NCI-H460 (cell line): ENCODE data around the gene PRKN. TPM values are rescaled to one million over a fixed set of nuclear protein-coding genes. Genes with fewer than 3 reads are reported as not detected.

Experiments used
- DNase-seq: peaks from one replicate; pipeline ENCODE4 v3.0.0-alpha.2; 2016; ENCODE audit warnings: low read depth; ENCODE audit errors: extremely low read depth
- total RNA-seq: library from RNA; depleted of rRNA; stranded (reverse); fragments of >200 nt; shearing (Covaris generic); gene quantifications from 2 replicates; pipeline ENCODE4 v1.2.3, GENCODE V29; 2014

PRKN gene
- total RNA-seq, 1 experiment from 2014 or later: 20.4 TPM

DNA sequence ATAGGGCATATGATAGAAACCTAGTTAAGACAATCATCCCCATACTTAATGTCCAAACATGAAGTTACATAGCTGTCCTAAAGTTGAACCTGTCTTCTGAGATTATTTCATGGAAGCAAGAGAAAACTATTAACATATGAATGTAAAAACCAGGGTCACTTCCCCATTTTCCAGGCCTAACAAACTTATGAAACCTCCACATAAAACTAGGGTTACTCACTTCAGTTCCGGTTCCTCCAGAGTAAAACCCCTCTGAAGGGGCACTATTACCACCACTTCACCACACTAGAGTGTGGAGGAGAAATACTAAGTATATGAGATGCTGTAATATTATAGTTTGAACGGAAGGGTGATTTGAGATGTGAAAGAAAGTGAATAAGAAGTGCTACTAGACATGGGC is 14.9 kb downstream of the PRKN start:
- no peak for DNase-seq

DNA sequence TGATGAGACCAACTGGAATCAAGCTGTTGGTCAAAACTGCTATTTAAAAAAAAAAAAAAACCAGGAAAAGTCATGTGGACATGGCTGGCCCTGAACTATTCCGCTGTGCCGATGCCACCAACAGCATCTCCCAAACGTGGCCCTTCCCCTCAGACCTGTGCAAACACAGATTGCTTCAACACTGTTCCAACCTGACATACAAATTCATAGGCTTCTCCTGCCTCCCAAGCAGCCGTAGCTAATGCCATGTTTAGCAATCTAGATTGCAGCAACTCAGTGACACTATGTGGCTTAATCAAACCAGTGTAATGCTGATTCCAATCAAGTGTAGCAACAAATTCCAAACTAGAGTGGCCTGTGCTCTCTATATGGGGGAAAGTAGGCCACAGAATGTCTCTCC is 16.2 kb downstream of the PRKN start:
- no peak for DNase-seq

DNA sequence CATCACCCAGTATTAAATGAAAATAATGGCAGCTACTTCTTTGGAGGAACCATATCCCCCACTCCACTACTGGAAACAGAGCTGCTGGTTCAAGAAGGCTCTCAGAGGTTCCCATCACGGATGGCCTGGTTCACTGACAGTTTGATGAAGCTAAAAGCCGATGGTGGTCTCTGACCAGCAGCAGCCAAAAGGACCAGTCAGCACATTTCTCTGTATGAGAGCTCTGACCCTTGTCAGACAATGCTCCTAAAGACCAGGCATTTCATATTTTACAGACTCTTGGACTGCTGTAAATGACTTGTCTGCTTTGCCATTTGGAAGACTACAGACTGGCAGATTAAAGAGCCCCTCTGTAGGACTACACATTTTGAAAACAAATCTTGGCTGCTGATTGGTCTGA is 16.6 kb downstream of the PRKN start:
- DNase-seq: no peak

DNA sequence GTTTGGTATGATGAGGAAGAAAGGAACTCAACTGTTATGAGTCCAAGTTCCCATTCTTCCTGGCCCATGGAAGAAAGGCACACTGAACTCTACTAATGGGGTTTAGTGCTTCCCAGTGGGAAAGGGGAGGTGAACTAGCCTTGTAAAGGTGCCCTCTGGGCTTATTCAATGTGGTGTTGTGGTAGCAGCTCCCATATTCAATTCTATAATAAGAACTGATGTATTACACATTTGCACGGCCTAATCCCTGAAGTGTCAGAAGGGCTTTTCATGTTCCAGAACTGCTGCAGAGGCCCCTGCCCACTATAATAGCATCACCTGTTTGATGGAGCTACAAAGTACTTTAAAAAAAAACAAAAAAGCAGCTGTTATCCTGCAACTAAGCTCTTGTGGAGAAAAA is 17.1 kb downstream of the PRKN start:
- no peak for DNase-seq

DNA sequence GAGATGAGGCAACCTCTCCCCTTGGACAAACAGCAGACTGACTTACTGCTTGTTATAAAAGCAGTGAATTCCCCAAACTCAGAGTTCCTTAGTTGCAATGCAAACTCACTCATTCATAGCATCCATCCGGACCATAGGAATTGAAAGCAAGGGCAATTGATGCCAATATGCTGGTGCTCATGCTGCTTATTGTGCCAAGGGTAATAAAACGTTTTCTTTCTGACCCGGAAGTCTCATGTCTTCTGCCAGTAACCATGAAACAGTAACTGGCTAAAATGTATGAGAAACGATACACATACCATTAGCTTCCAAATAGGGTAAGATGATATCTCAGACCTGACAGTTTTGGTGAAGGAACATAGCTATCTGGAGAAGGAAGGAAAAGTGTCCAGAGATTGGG is 18.1 kb downstream of the PRKN start:
- no peak for DNase-seq

DNA sequence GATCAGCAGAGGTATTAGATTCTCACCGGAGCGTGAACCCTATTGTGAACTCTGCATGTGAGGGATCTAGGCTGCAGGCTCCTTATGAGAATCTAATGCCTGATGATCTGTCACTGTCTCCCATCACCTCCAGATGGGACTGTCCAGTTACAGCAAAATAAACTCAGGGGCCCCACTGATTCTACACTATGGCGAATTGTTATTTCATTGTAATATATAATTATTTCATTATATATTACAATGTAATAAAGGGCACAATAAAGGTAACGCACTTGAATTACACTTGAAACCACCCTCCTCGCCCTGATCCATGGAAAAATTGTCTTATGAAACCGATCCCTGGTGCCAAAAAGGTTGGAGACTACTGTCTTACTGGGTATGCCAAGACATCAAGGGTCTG is 18.6 kb downstream of the PRKN start:
- DNase-seq: no peak

DNA sequence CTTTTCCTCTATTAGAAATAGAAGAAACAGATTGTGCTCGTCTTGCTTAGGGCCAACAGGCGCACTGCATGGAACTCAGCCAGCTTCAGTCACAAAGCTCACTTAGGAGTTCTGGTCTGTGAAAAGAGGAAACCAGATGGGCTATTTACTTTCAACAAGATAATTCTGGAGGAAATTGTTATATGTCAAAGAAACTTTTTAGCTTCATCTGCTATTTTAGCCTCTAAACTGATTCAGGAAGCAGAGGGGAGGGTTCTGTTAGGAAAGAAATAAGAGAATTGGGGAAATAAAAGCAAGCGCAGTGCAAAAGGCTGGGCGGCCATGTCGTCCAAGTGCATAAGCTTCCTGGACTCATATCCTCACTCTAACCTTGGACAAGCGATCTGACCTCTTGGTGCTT is 21.3 kb downstream of the PRKN start:
- DNase-seq: no peak

DNA sequence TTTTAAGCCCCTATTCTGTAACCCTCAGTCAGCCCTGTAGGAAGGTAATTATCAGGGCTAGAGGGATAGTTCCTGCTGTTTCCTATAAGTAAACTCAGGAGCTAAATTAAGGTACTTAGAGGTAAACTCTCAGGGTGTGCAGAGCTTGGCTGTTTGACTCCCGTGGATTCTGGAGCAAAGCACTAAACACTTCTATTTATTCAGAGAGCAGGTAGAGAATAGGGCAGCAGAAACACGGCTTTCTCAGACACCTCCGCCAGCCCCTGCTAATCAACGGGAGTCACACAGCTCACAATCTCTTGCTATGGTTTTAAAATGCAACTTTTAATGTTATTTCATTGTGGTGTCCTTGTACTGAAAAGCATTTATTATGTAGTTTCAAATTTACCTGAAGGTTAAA is 21.8 kb downstream of the PRKN start:
- no peak for DNase-seq

DNA sequence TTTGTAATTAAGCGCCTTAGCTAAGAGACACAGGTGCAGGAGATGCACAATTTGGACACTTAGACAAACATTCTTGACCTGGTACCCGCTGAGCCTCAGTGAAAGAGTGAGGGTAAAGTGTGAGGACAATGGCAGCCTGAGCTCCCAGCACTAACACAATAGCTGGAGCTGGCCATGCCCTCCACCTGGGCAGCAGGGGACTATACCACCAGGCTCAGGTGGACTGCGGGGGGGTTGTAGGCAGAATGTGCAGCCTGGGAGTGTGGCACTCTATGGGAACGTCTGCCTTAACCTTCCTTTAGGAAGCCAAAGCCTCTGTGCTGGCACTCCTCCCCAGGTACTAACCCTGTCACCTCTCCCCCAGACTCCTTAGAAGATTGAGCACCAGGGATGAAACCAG is 23.6 kb downstream of the PRKN start:
- DNase-seq: no peak

DNA sequence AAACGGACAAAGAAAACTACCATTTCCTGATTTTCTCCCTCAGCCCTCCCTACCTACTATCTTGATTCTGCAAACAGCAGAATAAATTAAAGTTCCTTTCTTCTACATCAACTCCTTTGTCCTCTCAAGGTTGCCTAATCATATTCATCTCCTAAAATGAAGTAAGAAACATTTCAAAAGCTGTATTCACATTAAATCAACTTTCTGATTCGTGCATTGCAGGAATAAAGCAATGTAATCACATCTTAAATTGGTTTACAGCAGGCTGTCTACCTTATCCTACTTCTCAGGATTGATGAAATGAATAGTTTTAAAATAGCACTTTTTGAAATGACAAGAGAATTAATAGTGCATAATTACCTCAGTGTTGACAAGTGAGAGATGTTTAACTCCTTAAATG is 25.1 kb downstream of the PRKN start:
- no peak for DNase-seq

DNA sequence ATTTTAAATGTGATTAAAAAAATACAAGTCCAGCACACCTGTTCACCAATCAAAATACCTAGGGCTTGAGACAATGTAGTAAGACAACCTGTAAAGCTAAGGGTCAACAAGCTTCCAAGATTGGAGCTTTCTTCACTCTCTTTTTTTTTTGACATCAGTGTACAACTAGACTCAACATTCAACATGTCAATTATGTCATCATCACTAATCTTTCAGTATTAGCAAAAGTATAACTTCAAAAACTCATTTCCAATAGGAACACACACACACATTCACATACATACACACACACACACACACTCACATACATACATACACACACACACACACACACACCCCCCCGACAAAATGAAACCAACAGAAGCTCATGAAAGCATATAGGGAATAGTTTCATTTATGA is 26.0 kb downstream of the PRKN start:
- DNase-seq: no peak

DNA sequence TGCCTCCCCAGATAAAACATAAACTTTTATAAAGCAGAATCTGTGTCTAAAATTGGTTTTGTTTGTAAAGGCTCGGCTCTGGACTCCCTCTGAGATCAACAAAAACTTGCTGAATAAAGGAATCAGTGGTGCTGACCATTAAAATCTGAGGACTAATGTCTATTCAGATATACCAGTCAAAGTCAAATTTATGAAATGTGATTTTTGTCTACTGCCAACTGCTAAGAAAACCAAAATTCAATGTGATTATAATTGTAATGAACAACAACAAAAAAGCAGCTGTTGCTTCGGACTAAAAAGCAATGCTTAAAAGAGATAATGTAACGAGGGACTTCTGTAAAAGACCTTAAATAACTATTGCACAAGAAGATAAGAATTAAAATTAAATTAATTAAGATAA is 26.6 kb downstream of the PRKN start:
- DNase-seq: no peak

DNA sequence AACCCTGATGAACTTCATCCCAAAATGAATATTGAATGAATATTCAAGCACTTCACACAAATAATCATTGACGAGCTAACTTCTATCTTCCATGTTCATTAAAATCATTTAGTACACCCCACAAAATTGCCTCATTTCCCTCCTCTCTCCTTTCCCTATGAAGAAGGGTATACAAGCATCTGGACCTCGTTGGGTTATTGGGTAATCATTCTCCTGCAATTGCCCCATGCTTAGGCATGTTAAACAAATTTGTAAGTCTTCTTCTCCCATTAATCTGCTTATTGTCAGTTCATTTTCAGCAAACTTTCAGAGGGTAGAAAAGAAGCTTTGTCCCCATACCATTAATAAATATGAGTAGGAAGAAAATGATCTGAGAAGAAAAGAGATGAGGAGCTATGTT is 27.6 kb downstream of the PRKN start:
- DNase-seq: no peak

DNA sequence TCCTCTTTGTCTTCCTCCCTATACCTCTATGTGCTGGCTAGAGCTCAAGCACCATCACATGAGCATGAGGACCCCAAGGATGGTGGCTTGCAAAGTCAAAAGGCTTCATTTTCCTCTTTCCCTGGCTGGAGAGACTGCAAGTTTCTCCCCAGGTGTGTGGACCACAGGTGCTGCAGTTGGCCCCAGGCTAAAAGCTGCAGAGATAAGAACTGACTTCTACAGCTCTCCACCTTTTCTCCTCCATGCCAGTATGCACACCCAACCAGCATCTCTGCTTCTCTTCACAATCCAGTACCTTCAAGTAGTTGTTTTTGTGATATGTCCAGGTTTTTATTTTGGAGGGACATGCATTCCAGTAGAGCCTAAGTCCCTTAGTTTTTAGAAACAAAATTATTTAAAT is 29.1 kb downstream of the PRKN start:
- DNase-seq: no peak

DNA sequence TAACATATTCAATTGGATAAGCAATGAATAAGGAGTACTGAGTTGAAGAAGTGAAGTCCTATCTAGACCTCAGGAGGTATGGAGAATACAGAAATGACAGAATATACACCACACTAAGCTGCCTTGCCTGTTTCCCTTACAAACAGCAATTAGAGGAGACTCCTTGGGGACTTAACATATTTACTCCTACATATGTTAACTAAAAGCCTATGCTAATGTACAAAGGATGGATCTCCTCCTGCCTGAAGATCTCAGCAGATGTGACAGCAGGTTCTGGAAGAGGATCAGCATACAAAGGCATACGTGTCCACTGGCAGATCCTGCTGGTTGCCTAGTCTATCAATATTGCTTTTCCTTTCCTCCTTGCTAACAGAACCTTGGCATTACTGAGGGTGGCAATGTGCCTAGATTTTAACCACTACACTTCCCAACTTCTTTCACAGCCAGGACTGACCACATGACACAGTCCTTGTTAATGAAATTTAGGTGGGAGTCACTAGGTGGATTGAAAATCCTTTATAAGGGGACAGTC is 29.6 kb downstream of the PRKN start:
- no peak for DNase-seq

DNA sequence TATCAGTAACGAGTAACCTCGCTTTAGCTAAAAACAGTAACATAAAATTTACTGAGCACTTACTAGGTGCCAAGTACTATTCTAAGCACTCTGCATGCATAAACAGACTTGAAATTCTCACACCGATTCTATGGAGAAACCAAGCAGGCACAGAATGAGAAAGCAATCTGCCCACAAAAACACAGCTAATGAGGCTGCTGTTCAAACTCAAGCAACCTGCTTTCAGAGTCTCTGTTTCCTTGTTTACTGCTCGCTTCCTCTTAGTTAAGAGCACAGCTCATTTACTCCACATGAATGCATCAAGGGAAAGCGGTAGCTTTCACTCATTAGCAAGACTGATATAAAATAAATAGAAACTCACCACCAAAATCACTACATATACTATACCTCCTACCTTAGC is 37.4 kb downstream of the PRKN start:
- DNase-seq: no peak

DNA sequence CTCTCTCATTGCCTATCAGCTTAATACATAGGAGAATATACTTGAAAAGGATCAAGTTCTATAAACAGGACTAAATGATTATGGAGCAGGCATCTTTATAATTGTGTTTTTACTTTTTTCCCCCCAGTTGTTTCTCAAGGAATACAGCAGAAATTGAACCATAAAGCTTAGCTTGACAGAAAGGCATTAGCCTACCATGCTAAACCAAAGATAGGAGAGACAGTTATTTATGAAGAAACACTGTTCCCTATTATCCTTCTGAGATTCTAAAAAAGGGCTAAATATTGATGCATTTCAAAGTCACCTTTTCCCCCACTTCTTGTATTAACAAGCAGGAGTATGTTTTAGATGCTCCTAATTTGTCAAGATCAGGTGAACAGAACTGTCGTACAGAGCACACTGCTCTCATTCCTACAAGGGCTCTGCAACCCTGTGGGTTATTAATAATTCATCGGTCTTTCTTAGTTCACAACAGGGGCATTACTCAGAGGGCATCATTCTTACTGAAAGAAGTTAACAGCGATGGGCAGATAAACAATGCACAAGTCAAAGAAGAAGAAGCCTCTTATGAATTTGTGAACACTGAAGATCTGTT is 38.7 kb downstream of the PRKN start:
- DNase-seq: no peak

DNA sequence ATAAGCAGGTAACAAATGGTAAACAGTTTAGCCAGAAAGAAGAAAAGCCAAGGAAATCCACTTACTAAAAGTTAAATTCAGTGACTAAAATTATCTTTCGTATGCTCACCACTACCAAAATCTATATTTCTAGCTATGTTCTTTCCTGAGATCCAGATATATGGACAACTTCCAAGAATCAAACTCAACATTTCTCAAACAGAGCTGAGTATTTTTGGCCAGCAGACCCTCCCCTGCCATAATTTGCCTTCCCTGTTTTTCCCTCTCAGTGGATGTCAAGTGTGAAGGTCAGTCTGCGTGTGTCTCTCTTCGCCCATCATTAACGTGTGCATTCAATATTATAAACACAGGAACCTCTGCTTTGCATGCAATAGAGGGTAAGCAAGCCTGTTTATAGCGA is 42.0 kb downstream of the PRKN start:
- no peak for DNase-seq

DNA sequence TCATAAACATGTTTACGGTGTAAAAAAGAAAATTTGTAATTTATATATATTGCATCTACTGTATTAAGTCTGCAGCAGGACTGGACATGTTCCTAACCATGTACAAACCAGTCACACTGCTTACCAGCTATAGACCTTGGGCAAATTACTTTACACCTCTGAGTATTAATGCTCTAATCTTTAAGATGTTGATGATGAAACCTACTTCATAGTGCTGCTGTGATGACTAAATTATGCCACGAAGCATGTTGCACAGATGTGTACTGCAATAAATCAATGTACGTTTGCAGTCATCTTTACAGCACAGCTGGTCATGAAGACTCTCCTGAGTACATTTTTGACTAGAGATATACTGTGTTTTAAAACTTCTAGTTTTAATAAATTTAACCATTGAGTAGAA is 42.6 kb downstream of the PRKN start:
- no peak for DNase-seq

DNA sequence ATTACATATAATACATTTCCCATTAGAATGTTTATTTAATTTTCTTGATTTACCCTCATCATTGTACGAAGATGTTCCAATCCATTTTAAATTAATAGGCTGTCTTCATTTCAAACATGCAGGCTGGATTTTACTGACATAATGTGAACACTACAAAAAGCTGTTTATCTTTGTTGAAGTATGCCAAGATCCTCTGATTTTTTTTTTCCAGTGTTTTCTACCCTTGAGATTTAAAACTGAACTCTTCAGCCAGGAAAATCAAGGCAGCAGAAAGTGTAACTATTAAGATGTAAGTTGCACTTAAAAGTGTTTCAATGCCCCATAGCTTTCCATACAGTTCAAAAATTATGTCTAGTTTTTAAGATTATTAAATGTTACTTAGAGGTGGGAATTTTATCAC is 43.5 kb downstream of the PRKN start:
- DNase-seq: no peak

DNA sequence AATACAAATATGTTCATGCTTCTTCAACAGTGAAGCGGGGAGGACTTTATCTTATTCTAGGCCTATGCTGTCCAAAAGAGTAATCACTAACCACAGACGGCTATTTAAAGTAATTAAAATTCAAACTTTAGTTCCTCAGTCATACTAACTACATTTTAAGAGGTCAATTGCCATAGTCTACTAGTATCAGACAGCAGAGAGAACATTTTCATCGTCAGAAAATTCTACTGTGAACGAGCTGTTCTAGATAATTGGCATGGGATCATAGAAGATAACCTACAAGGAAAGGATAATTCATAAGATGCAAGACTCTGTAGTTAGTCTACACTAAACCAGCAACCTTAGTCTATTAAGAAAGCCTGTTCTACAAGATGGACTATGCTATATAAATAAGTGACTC is 44.4 kb downstream of the PRKN start:
- no peak for DNase-seq

DNA sequence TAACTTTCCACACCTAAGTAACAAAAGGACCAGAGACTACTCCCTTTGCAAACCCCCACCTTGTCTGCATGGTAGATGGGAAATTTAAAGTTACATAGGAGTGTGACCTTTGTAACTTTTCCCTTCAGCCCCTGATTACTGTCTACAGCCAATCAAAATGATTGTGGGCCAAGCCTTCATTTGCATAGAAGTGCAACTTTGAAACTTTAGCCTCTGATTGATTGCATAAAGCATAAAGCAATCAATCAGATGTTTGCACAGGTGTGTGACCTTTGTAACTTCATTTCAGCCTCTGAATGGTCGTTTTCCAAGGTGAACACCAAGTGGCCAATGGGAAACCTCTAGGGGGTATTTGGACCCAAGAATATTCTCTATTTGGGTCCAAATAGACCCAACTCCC is 46.1 kb downstream of the PRKN start:
- no peak for DNase-seq

DNA sequence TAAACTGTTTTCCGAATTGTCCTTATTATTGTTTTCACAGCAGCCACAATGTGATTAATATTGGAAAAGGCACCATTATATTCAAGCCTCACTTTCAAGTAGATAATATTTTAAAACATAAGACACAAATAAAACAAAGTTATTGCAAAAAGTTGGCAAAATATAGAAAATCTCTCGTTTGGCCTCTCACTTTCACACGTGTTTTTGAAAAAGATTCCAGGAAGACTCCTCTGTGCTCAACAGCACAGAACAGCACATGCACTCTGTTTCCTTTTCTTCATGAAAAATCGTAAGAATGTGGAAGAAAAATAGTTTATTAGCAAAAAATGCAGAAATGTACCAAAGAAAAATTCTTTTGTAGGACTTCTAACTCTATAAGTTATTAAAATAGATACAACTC is 46.7 kb downstream of the PRKN start:
- DNase-seq: no peak
